ENCODE results near the gene TXNL4A. TPM values are rescaled to one million over a fixed set of nuclear protein-coding genes. Genes with fewer than 3 reads are reported as not detected.
A peak's percentile ranks its signal among the peaks of the same experiment; 100 is the strongest.

Gene TXNL4A
- total RNA-seq, 3 donors from 2014 or later (not counting 1 experiment from before 2014, with no cell fraction given), result 63.2 to 69.1 (median 66.4) TPM

GRCh38 chr18:79980585-79980984 lies 7.8 kb downstream of the TXNL4A start:
- H3K27me3 Mint-ChIP-seq (ENCODE audit: low read depth in 2 of 2), result no peaks in the 10 kb centered on the region
- DNase-seq (no peak), ATAC-seq (no peak)
- no peaks in the 10 kb centered on the region for H3K36me3 Mint-ChIP-seq
- no peak overlapping the region for H3K27ac Mint-ChIP-seq
- no peak for TF ChIP-seq CTCF (IDR thresholded peaks at IDR 0.05)
- intact Hi-C loops (cut with micrococcal nuclease), result no loop called here
- peaks cover 47 to 62% of the 10 kb centered on the region in 2 donors for H3K4me1 Mint-ChIP-seq
- no peak overlapping the region for H3K27ac ChIP-seq (ENCODE audit: low read length)
- H3K4me1 ChIP-seq (ENCODE audit: control insufficient read depth, insufficient read depth, low read length), result peaks cover 35% of the 10 kb centered on the region
- no peaks in the 10 kb centered on the region for H3K27me3 ChIP-seq (ENCODE audit: control insufficient read depth, insufficient read depth, low read length)
- no peak overlapping the region for H3K4me3 ChIP-seq (ENCODE audit: low read length)
- H3K36me3 ChIP-seq (ENCODE audit: control insufficient read depth, insufficient read depth, low read length), result peaks cover 17% of the 10 kb centered on the region
- WGBS (ENCODE audit: insufficient coverage), result 90% methylated on average over 13 of the region's 13 CpGs
- no peak overlapping the region for H3K4me3 Mint-ChIP-seq
- no peaks in the 10 kb centered on the region for H3K9me3 Mint-ChIP-seq
- H3K9me3 ChIP-seq (ENCODE audit: control insufficient read depth, insufficient read depth, low read length), result no peaks in the 10 kb centered on the region

GRCh38 chr18:79979843-79980242 lies 8.5 kb downstream of the TXNL4A start:
- 96% methylated on average over 5 of the region's 5 CpGs for WGBS (ENCODE audit: insufficient coverage)
- intact Hi-C loops (cut with micrococcal nuclease), result no loop called here
- H3K9me3 ChIP-seq (ENCODE audit: control insufficient read depth, insufficient read depth, low read length), result no peaks in the 10 kb centered on the region
- no peaks in the 10 kb centered on the region for H3K9me3 Mint-ChIP-seq
- ATAC-seq (no peak), DNase-seq (no peak)
- H3K4me1 ChIP-seq (ENCODE audit: control insufficient read depth, insufficient read depth, low read length), result peaks cover 35% of the 10 kb centered on the region
- no peak overlapping the region for H3K4me3 Mint-ChIP-seq
- H3K36me3 Mint-ChIP-seq, result no peaks in the 10 kb centered on the region
- no peak for TF ChIP-seq CTCF (IDR thresholded peaks at IDR 0.05)
- H3K27ac Mint-ChIP-seq, result no peak overlapping the region
- peaks cover 47 to 68% of the 10 kb centered on the region in 2 donors for H3K4me1 Mint-ChIP-seq
- H3K27me3 Mint-ChIP-seq (ENCODE audit: low read depth in 2 of 2), result no peaks in the 10 kb centered on the region
- H3K27me3 ChIP-seq (ENCODE audit: control insufficient read depth, insufficient read depth, low read length), result no peaks in the 10 kb centered on the region
- peaks cover 20% of the 10 kb centered on the region for H3K36me3 ChIP-seq (ENCODE audit: control insufficient read depth, insufficient read depth, low read length)
- H3K4me3 ChIP-seq (ENCODE audit: low read length), result no peak overlapping the region
- no peak overlapping the region for H3K27ac ChIP-seq (ENCODE audit: low read length)

GRCh38 chr18:79975985-79976680 lies 12.2 kb downstream of the TXNL4A start:
- Histone ChIP-seq H3K36me3 (ENCODE audit: control insufficient read depth, insufficient read depth, low read length) (peaks cover 39% of the 10 kb centered on the region), H3K9me3 (ENCODE audit: control insufficient read depth, insufficient read depth, low read length) (no peaks in the 10 kb centered on the region), H3K27ac (ENCODE audit: low read length) (no peak overlapping the region), H3K4me3 (ENCODE audit: low read length) (no peak overlapping the region), H3K27me3 (ENCODE audit: control insufficient read depth, insufficient read depth, low read length) (no peaks in the 10 kb centered on the region), H3K4me1 (ENCODE audit: control insufficient read depth, insufficient read depth, low read length) (peaks cover 10% of the 10 kb centered on the region)
- no peak for ATAC-seq
- no peak for TF ChIP-seq CTCF (IDR thresholded peaks at IDR 0.05)
- WGBS (ENCODE audit: insufficient coverage), result 92% methylated on average over 14 of the region's 14 CpGs
- Mint-ChIP-seq H3K4me3 (no peak overlapping the region), H3K27ac (peak overlapping the region in 1 of 2 donors; percentile 66), H3K4me1 (peaks cover 31 to 50% of the 10 kb centered on the region in 2 donors), H3K27me3 (ENCODE audit: low read depth in 2 of 2) (no peaks in the 10 kb centered on the region), H3K9me3 (no peaks in the 10 kb centered on the region), H3K36me3 (no peaks in the 10 kb centered on the region)
- no peak for DNase-seq
- intact Hi-C loops (cut with micrococcal nuclease), result no loop called here

- Mint-ChIP-seq H3K27me3 (ENCODE audit: low read depth in 2 of 2) (no peaks in the 10 kb centered on the region), H3K4me3 (no peak overlapping the region), H3K4me1 (peaks cover 34 to 44% of the 10 kb centered on the region in 2 donors), H3K27ac (peak overlapping the region in 1 of 2 donors; percentile 66), H3K36me3 (no peaks in the 10 kb centered on the region), H3K9me3 (no peaks in the 10 kb centered on the region)
- no peak for ATAC-seq
- no peaks in the 10 kb centered on the region for H3K9me3 ChIP-seq (ENCODE audit: control insufficient read depth, insufficient read depth, low read length)
- intact Hi-C loops (cut with micrococcal nuclease), result no loop called here
- H3K4me1 ChIP-seq (ENCODE audit: control insufficient read depth, insufficient read depth, low read length), result peaks cover 10% of the 10 kb centered on the region
- H3K4me3 ChIP-seq (ENCODE audit: low read length), result no peak overlapping the region
- TF ChIP-seq CTCF (IDR thresholded peaks at IDR 0.05), result no peak
- H3K27ac ChIP-seq (ENCODE audit: low read length), result no peak overlapping the region
- H3K27me3 ChIP-seq (ENCODE audit: control insufficient read depth, insufficient read depth, low read length), result no peaks in the 10 kb centered on the region
- peaks cover 48% of the 10 kb centered on the region for H3K36me3 ChIP-seq (ENCODE audit: control insufficient read depth, insufficient read depth, low read length)
- no peak for DNase-seq
- 88% methylated on average over 3 of the region's 4 CpGs for WGBS (ENCODE audit: insufficient coverage)
Observed at GRCh38 chr18:79975043-79975442, 13.3 kb downstream of the TXNL4A start.

All from natural killer cell (primary cell).